ENCODE results near the gene CREB3L2. TPM values are rescaled to one million over a fixed set of nuclear protein-coding genes. Genes with fewer than 3 reads are reported as not detected.
A peak's percentile ranks its signal among the peaks of the same experiment; 100 is the strongest.

CREB3L2 gene
- total RNA-seq, 2 experiments from 2014 or later, result 14.1 to 15.7 TPM

- H3K27me3 Mint-ChIP-seq (ENCODE audit: low read depth), result no peaks in the 10 kb centered on the region
- CTCF ChIA-PET, result interaction anchor here (0.6 to 0.8 kb wide), 2 partner anchors 15 to 91 kb away, joined by 3 to 4 read pairs; no protein-coding TSS in a partner anchor
- intact Hi-C loops (cut with micrococcal nuclease), result no loop called here
- H3K4me3 Mint-ChIP-seq, result no peak overlapping the region
- H3K4me1 Mint-ChIP-seq (ENCODE audit: low read depth), result peaks cover 42% of the 10 kb centered on the region
- H3K36me3 Mint-ChIP-seq (ENCODE audit: low read depth), result peaks cover 10% of the 10 kb centered on the region
- no peaks in the 10 kb centered on the region for H3K9me3 Mint-ChIP-seq
- DNase-seq, result peak; percentile 14
- H3K27ac Mint-ChIP-seq, result no peak overlapping the region
These were observed 5.5 kb downstream of the CREB3L2 start for GRCh38 chr7:137996386-137996851.

GRCh38 chr7:137994216-137994615 is 7.7 kb downstream of the CREB3L2 start:
- intact Hi-C loops (cut with micrococcal nuclease), result no loop called here
- Mint-ChIP-seq H3K4me3 (no peak overlapping the region), H3K27me3 (ENCODE audit: low read depth) (no peaks in the 10 kb centered on the region), H3K27ac (no peak overlapping the region), H3K9me3 (no peaks in the 10 kb centered on the region), H3K36me3 (ENCODE audit: low read depth) (peaks cover 10% of the 10 kb centered on the region), H3K4me1 (ENCODE audit: low read depth) (peaks cover 27% of the 10 kb centered on the region)
- no peak for DNase-seq
- CTCF ChIA-PET, result interaction anchor here (1.0 to 1.7 kb wide), 2 partner anchors 89 to 91 kb away, joined by 6 read pairs; no protein-coding TSS in a partner anchor

- no peak for DNase-seq
- CTCF ChIA-PET, result no interaction called here
- intact Hi-C loops (cut with micrococcal nuclease), result no loop called here
- Mint-ChIP-seq H3K27me3 (ENCODE audit: low read depth) (no peaks in the 10 kb centered on the region), H3K4me3 (no peak overlapping the region), H3K27ac (no peak overlapping the region), H3K9me3 (no peaks in the 10 kb centered on the region), H3K36me3 (ENCODE audit: low read depth) (peaks cover 6% of the 10 kb centered on the region), H3K4me1 (ENCODE audit: low read depth) (peaks cover 21% of the 10 kb centered on the region)
These were observed 8.5 kb downstream of the CREB3L2 start for GRCh38 chr7:137993395-137993743.

GRCh38 chr7:137992550-137993394 is 9.1 kb downstream of the CREB3L2 start:
- Mint-ChIP-seq H3K4me1 (ENCODE audit: low read depth) (peaks cover 21% of the 10 kb centered on the region), H3K4me3 (no peak overlapping the region), H3K9me3 (no peaks in the 10 kb centered on the region), H3K27me3 (ENCODE audit: low read depth) (no peaks in the 10 kb centered on the region), H3K36me3 (ENCODE audit: low read depth) (peaks cover 7% of the 10 kb centered on the region), H3K27ac (no peak overlapping the region)
- intact Hi-C loops (cut with micrococcal nuclease), result no loop called here
- peak; percentile 41 for DNase-seq
- CTCF ChIA-PET, result interaction anchor here (1.7 kb wide), 2 partner anchors 10 to 14 kb away, joined by 6 read pairs; partner anchors contain the start of gene CREB3L2

- Mint-ChIP-seq H3K27ac (no peak overlapping the region), H3K4me3 (no peak overlapping the region), H3K27me3 (ENCODE audit: low read depth) (no peaks in the 10 kb centered on the region), H3K36me3 (ENCODE audit: low read depth) (peaks cover 7% of the 10 kb centered on the region), H3K4me1 (ENCODE audit: low read depth) (peaks cover 24% of the 10 kb centered on the region), H3K9me3 (no peaks in the 10 kb centered on the region)
- CTCF ChIA-PET, result interaction anchor here (0.6 to 2.1 kb wide), 5 partner anchors 10 to 269 kb away, joined by 3 to 6 read pairs (median 5); partner anchors contain the start of gene CREB3L2
- intact Hi-C loops (cut with micrococcal nuclease), result no loop called here
- no peak for DNase-seq
These were observed 9.8 kb downstream of the CREB3L2 start for GRCh38 chr7:137992104-137992549.

GRCh38 chr7:137990251-137990941 is 11.5 kb downstream of the CREB3L2 start:
- H3K4me1 Mint-ChIP-seq (ENCODE audit: low read depth), result peaks cover 13% of the 10 kb centered on the region

GRCh38 chr7:137989590-137989989 is 12.3 kb downstream of the CREB3L2 start:
- Mint-ChIP-seq H3K36me3 (ENCODE audit: low read depth) (peaks cover 5% of the 10 kb centered on the region), H3K4me3 (no peak overlapping the region), H3K4me1 (ENCODE audit: low read depth) (peaks cover 13% of the 10 kb centered on the region), H3K27me3 (ENCODE audit: low read depth) (no peaks in the 10 kb centered on the region), H3K9me3 (no peaks in the 10 kb centered on the region), H3K27ac (no peak overlapping the region)
- intact Hi-C loops (cut with micrococcal nuclease), result no loop called here
- CTCF ChIA-PET, result no interaction called here
- DNase-seq, result no peak

More at GRCh38 chr7:137990251-137990941, 11.5 kb downstream of the CREB3L2 start:
- H3K4me3 Mint-ChIP-seq, result no peak overlapping the region
- CTCF ChIA-PET, result interaction anchor here (2.1 kb wide), 1 partner anchor 87 kb away, joined by 5 read pairs; no protein-coding TSS in a partner anchor
- DNase-seq, result no peak
- no peak overlapping the region for H3K27ac Mint-ChIP-seq
- H3K27me3 Mint-ChIP-seq (ENCODE audit: low read depth), result no peaks in the 10 kb centered on the region
- H3K36me3 Mint-ChIP-seq (ENCODE audit: low read depth), result peaks cover 1% of the 10 kb centered on the region
- H3K9me3 Mint-ChIP-seq, result no peaks in the 10 kb centered on the region
- intact Hi-C loops (cut with micrococcal nuclease), result no loop called here

GRCh38 chr7:137989094-137989493 is 12.8 kb downstream of the CREB3L2 start:
- CTCF ChIA-PET, result no interaction called here
- H3K4me1 Mint-ChIP-seq (ENCODE audit: low read depth), result peaks cover 13% of the 10 kb centered on the region
- no peak overlapping the region for H3K27ac Mint-ChIP-seq
- intact Hi-C loops (cut with micrococcal nuclease), result no loop called here
- no peak for DNase-seq
- no peaks in the 10 kb centered on the region for H3K27me3 Mint-ChIP-seq (ENCODE audit: low read depth)
- H3K4me3 Mint-ChIP-seq, result no peak overlapping the region
- H3K36me3 Mint-ChIP-seq (ENCODE audit: low read depth), result peaks cover 9% of the 10 kb centered on the region
- peaks cover 2% of the 10 kb centered on the region for H3K9me3 Mint-ChIP-seq

- Mint-ChIP-seq H3K27me3 (ENCODE audit: low read depth) (no peaks in the 10 kb centered on the region), H3K27ac (no peak overlapping the region), H3K36me3 (ENCODE audit: low read depth) (peaks cover 16% of the 10 kb centered on the region), H3K4me1 (ENCODE audit: low read depth) (peaks cover 10% of the 10 kb centered on the region), H3K9me3 (peaks cover 4% of the 10 kb centered on the region), H3K4me3 (no peak overlapping the region)
- DNase-seq, result no peak
- CTCF ChIA-PET, result interaction anchor here (0.6 to 0.9 kb wide), 2 partner anchors 15 to 84 kb away, joined by 3 to 7 read pairs; no protein-coding TSS in a partner anchor
- intact Hi-C loops (cut with micrococcal nuclease), result no loop called here
These were observed 13.9 kb downstream of the CREB3L2 start for GRCh38 chr7:137987968-137988367.

- H3K27ac Mint-ChIP-seq, result no peak overlapping the region
- no peak overlapping the region for H3K4me3 Mint-ChIP-seq
- peaks cover 6% of the 10 kb centered on the region for H3K4me1 Mint-ChIP-seq (ENCODE audit: low read depth)
- CTCF ChIA-PET, result interaction anchor here (0.6 to 0.9 kb wide), 2 partner anchors 16 to 84 kb away, joined by 3 to 7 read pairs; no protein-coding TSS in a partner anchor
- intact Hi-C loops (cut with micrococcal nuclease), result no loop called here
- no peak for DNase-seq
- H3K36me3 Mint-ChIP-seq (ENCODE audit: low read depth), result peaks cover 20% of the 10 kb centered on the region
- no peaks in the 10 kb centered on the region for H3K27me3 Mint-ChIP-seq (ENCODE audit: low read depth)
- peaks cover 8% of the 10 kb centered on the region for H3K9me3 Mint-ChIP-seq
These were observed 14.3 kb downstream of the CREB3L2 start for GRCh38 chr7:137987563-137987962.

GRCh38 chr7:137987018-137987349 is 14.9 kb downstream of the CREB3L2 start:
- H3K27ac Mint-ChIP-seq, result no peak overlapping the region
- DNase-seq, result no peak
- H3K4me1 Mint-ChIP-seq (ENCODE audit: low read depth), result peaks cover 3% of the 10 kb centered on the region
- peaks cover 12% of the 10 kb centered on the region for H3K9me3 Mint-ChIP-seq
- intact Hi-C loops (cut with micrococcal nuclease), result no loop called here
- peaks cover 24% of the 10 kb centered on the region for H3K36me3 Mint-ChIP-seq (ENCODE audit: low read depth)
- H3K27me3 Mint-ChIP-seq (ENCODE audit: low read depth), result no peaks in the 10 kb centered on the region
- no peak overlapping the region for H3K4me3 Mint-ChIP-seq
- CTCF ChIA-PET, result interaction anchor here (0.9 kb wide), 1 partner anchor 83 kb away, joined by 7 read pairs; no protein-coding TSS in a partner anchor

- Mint-ChIP-seq H3K36me3 (ENCODE audit: low read depth) (peaks cover 24% of the 10 kb centered on the region), H3K27ac (no peak overlapping the region), H3K4me3 (no peak overlapping the region), H3K9me3 (peaks cover 12% of the 10 kb centered on the region), H3K4me1 (ENCODE audit: low read depth) (peaks cover 3% of the 10 kb centered on the region), H3K27me3 (ENCODE audit: low read depth) (no peaks in the 10 kb centered on the region)
- DNase-seq, result no peak
- CTCF ChIA-PET, result no interaction called here
- intact Hi-C loops (cut with micrococcal nuclease), result no loop called here
These were observed 15.5 kb downstream of the CREB3L2 start for GRCh38 chr7:137986252-137987017.
